PFSK-1 (cell line): ENCODE measurements around the gene MEF2C.

Experiments used
- FOXP2 ChIP-seq: optimal IDR thresholded peaks from 2 replicates; pipeline ENCODE3; 2011; ENCODE audit warnings: borderline replicate concordance, control low read depth, inconsistent platforms; ENCODE audit not compliant: insufficient read depth; ENCODE audit errors: extremely low read length, extremely low read depth
- POLR2AphosphoS5 ChIP-seq: IDR thresholded peaks from 2 replicates; pipeline ENCODE4 v1.6.1; 2012; ENCODE audit warnings: low read depth, mild to moderate bottlenecking, control low read depth, low read length, moderate library complexity
- SIN3A ChIP-seq: IDR thresholded peaks from 2 replicates; pipeline ENCODE4 v1.6.1; 2012; ENCODE audit warnings: mild to moderate bottlenecking, low read length, moderate library complexity, borderline replicate concordance; ENCODE audit not compliant: insufficient read depth
- TAF1 ChIP-seq: IDR thresholded peaks from 2 replicates; pipeline ENCODE4 v1.6.1; 2012; ENCODE audit warnings: low read length, control low read depth, borderline replicate concordance; ENCODE audit not compliant: insufficient read depth
- TF ChIP-seq, protein P1 (sequence below), 2 experiments: IDR thresholded peaks; 2 replicates each; pipeline versions ENCODE4 v1.6.1 to v1.8.0; 2011 to 2012; ENCODE audit warnings: low read depth in 2 of 2, low read length in 2 of 2, control low read depth in 1 of 2, inconsistent platforms in 1 of 2, mild to moderate bottlenecking in 1 of 2, moderate library complexity in 1 of 2; ENCODE audit not compliant: insufficient read depth in 1 of 2

Gene MEF2C

DNA sequence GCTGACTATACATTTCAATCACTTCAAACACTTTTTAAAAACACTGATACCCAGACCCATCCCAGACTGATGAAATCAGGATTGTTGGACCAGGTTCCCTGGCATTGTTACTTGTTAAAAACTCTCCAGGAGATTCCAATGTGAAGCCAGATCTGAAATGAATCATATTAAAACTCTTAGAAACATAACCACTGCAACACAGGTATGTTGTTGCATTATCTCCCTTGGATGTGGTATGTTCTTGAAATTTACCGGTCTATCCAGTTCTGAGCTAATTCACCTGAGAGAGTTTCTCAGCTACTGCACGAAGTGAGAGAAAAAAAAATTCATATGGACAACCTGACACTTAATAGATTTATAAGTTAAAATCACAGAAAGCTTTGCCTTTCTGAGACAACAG is 21.8 kb downstream of the MEF2C start:
- TF ChIP-seq SIN3A = no peak
- no peak for TF ChIP-seq POLR2AphosphoS5
- TF ChIP-seq FOXP2 = no peak
- TF ChIP-seq, protein P1, sequence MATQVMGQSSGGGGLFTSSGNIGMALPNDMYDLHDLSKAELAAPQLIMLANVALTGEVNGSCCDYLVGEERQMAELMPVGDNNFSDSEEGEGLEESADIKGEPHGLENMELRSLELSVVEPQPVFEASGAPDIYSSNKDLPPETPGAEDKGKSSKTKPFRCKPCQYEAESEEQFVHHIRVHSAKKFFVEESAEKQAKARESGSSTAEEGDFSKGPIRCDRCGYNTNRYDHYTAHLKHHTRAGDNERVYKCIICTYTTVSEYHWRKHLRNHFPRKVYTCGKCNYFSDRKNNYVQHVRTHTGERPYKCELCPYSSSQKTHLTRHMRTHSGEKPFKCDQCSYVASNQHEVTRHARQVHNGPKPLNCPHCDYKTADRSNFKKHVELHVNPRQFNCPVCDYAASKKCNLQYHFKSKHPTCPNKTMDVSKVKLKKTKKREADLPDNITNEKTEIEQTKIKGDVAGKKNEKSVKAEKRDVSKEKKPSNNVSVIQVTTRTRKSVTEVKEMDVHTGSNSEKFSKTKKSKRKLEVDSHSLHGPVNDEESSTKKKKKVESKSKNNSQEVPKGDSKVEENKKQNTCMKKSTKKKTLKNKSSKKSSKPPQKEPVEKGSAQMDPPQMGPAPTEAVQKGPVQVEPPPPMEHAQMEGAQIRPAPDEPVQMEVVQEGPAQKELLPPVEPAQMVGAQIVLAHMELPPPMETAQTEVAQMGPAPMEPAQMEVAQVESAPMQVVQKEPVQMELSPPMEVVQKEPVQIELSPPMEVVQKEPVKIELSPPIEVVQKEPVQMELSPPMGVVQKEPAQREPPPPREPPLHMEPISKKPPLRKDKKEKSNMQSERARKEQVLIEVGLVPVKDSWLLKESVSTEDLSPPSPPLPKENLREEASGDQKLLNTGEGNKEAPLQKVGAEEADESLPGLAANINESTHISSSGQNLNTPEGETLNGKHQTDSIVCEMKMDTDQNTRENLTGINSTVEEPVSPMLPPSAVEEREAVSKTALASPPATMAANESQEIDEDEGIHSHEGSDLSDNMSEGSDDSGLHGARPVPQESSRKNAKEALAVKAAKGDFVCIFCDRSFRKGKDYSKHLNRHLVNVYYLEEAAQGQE (IDR thresholded peaks at IDR 0.05; ENCODE audit: insufficient read depth in 1 of 2, low read depth in 2 of 2, low read length in 2 of 2) = no peak
- TF ChIP-seq TAF1 = no peak

DNA sequence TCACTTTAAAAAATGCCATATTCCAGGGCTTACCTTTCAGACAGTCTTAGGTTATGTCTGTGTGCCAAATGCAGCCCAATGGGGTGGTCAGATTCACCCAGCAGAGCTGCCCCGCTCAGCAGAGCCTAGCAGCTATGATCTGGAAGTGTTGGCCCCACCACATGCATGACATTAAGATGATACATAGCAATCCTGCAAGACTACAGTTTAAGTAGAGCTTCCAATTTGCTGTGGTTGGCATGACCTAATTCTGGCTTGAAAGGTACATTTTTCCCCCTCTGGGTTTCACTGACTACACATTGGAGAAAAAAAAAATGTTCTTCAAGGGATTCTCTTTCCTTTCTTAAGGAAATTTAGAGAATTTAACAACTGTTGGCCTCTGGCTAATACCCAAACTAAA is 22.5 kb downstream of the MEF2C start:
- TF ChIP-seq SIN3A (no peak), POLR2AphosphoS5 (no peak), FOXP2 (no peak), TAF1 (no peak)
- TF ChIP-seq, protein P1 (IDR thresholded peaks at IDR 0.05; ENCODE audit: insufficient read depth in 1 of 2, low read depth in 2 of 2, low read length in 2 of 2) = no peak

DNA sequence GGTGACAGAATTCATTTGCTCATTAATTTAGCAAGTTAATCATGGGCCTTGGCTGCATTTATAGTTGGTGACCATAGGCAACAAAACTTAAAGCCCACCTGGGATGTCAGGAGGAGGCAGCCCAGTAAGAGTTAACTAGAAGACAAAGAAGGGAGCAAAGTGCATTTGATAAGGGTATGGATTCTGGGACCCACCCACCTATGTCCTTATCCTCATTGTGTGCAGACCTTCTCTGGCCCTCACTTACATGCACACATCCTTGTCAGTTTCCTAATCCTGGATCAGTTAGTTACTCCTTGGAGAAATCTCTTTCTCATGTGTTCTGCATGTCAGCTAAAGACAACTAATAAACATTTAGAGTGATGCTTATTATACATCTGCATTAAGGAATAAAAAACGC is 24.6 kb downstream of the MEF2C start:
- TF ChIP-seq TAF1 = no peak
- TF ChIP-seq, protein P1 (IDR thresholded peaks at IDR 0.05; ENCODE audit: insufficient read depth in 1 of 2, low read depth in 2 of 2, low read length in 2 of 2) = no peak
- TF ChIP-seq POLR2AphosphoS5 = no peak
- TF ChIP-seq SIN3A = no peak
- no peak for TF ChIP-seq FOXP2

DNA sequence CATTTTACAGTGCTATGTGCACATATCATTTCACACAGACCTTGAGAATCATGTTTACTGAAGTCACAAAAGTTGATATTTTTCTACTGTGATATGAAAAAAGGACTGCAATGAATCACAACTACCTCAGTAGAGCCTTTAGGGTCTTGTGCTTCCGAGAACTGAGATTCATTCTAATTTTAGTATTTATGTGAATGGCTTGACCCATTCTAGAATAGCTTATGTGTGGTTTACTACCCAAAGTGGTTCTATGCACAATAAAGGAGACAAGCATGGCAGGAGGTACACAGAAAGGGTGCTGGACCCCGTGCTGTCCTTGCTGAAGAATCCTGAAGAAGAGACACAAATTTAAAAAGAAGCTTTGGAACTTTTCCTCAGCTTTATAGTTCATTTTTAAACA is 28.2 kb downstream of the MEF2C start:
- TF ChIP-seq FOXP2 = no peak
- no peak for TF ChIP-seq TAF1
- TF ChIP-seq, protein P1 (IDR thresholded peaks at IDR 0.05; ENCODE audit: insufficient read depth in 1 of 2, low read depth in 2 of 2, low read length in 2 of 2) = no peak
- no peak for TF ChIP-seq POLR2AphosphoS5
- no peak for TF ChIP-seq SIN3A

DNA sequence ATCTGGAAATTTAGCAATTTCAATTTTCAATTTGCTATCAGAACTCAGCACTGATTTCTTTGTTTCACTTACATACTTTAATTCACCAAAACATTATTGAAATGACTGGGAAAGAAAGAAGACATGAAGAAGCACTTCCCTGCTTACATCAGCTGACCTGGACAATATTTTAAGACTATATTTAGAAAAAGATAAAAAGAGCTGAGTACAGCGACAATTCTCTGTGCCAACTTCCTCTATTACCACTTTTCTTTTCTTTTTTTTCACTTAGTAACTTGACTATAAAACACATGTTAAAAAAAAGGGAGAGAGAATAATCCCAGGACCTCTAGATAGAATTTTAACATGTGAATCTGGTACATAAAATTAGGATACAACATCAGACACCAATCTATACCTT is 35.6 kb downstream of the MEF2C start:
- no peak for TF ChIP-seq TAF1
- TF ChIP-seq POLR2AphosphoS5 = no peak
- no peak for TF ChIP-seq FOXP2
- no peak for TF ChIP-seq SIN3A
- TF ChIP-seq, protein P1 (IDR thresholded peaks at IDR 0.05; ENCODE audit: insufficient read depth in 1 of 2, low read depth in 2 of 2, low read length in 2 of 2) = no peak
